Astrocyte (in vitro differentiated cells and primary cell): ENCODE measurements around the gene ZNF444. TPM values are rescaled to one million over a fixed set of nuclear protein-coding genes. Genes with fewer than 3 reads are reported as not detected.

Experiments
- DNase-seq: peaks from one replicate; pipeline ENCODE4 v3.0.0-alpha.2; 2010; ENCODE audit warnings: low read depth
- FAIRE-seq: peaks from 2 replicates; lab custom pipeline; 2011; peaks lifted over from hg19 to GRCh38; lab: Jason Lieb, UNC
- H2AFZ ChIP-seq: 2 replicates; pipeline ENCODE4 v1.6.0; 2012; ENCODE audit warnings: low read depth, low read length, inconsistent platforms
- H3K27ac ChIP-seq: 2 replicates; pipeline ENCODE4 v1.5.1; 2011; ENCODE audit warnings: low read depth, low read length, inconsistent platforms
- H3K27me3 ChIP-seq: 2 replicates; pipeline ENCODE4 v1.6.0; 2011; ENCODE audit warnings: low read length, inconsistent platforms; ENCODE audit not compliant: insufficient read depth
- H3K36me3 ChIP-seq: 2 replicates; pipeline ENCODE4 v1.5.1; 2011; ENCODE audit warnings: low read length, inconsistent platforms; ENCODE audit not compliant: insufficient read depth
- H3K4me1 ChIP-seq: 2 replicates; pipeline ENCODE4 v1.5.1; 2011; ENCODE audit warnings: low read length, inconsistent platforms; ENCODE audit not compliant: insufficient read depth
- H3K4me2 ChIP-seq: 2 replicates; pipeline ENCODE4 v1.6.0; 2012; ENCODE audit warnings: low read length, inconsistent platforms
- H3K4me3 ChIP-seq: 2 replicates; pipeline ENCODE4 v1.5.1; 2011; ENCODE audit warnings: low read depth, mild to moderate bottlenecking, low read length, inconsistent platforms; ENCODE audit not compliant: insufficient read depth
- H3K79me2 ChIP-seq: 2 replicates; pipeline ENCODE4 v1.6.0; 2012; ENCODE audit warnings: mild to moderate bottlenecking, low read length, inconsistent platforms; ENCODE audit not compliant: insufficient read depth
- H3K9ac ChIP-seq: 2 replicates; pipeline ENCODE4 v1.6.0; 2012; ENCODE audit warnings: mild to moderate bottlenecking, low read length, inconsistent platforms
- H3K9me3 ChIP-seq: 2 replicates; pipeline ENCODE4 v1.5.1; 2012; ENCODE audit warnings: low read depth, mild to moderate bottlenecking, low read length, inconsistent platforms; ENCODE audit not compliant: insufficient read depth
- H4K20me1 ChIP-seq: 2 replicates; pipeline ENCODE4 v1.6.0; 2012; ENCODE audit warnings: low read length, inconsistent platforms; ENCODE audit not compliant: insufficient read depth
- H3K27ac Mint-ChIP-seq: one replicate; pipeline ENCODE4 v1.8.0; 2021; ENCODE audit warnings: mild to moderate bottlenecking, mixed read lengths; ENCODE audit not compliant: unreplicated experiment
- H3K27me3 Mint-ChIP-seq: one replicate; pipeline ENCODE4 v1.8.0; 2021; ENCODE audit warnings: low read depth, mixed read lengths; ENCODE audit not compliant: unreplicated experiment
- H3K36me3 Mint-ChIP-seq: one replicate; pipeline ENCODE4 v1.8.0; 2021; ENCODE audit warnings: low read depth, mixed read lengths; ENCODE audit not compliant: unreplicated experiment
- H3K4me1 Mint-ChIP-seq: one replicate; pipeline ENCODE4 v1.8.0; 2021; ENCODE audit warnings: low read depth, mixed read lengths; ENCODE audit not compliant: unreplicated experiment
- H3K4me3 Mint-ChIP-seq: one replicate; pipeline ENCODE4 v1.8.0; 2021; ENCODE audit warnings: mild to moderate bottlenecking, moderate library complexity, mixed read lengths; ENCODE audit not compliant: unreplicated experiment
- H3K9me3 Mint-ChIP-seq: one replicate; pipeline ENCODE4 v1.8.0; 2021; ENCODE audit warnings: mild to moderate bottlenecking, mixed read lengths; ENCODE audit not compliant: unreplicated experiment
- CTCF ChIP-seq: IDR thresholded peaks from 2 replicates; pipeline ENCODE4 v1.5.1; 2011; ENCODE audit warnings: low read depth, mild to moderate bottlenecking, inconsistent platforms, low read length, moderate library complexity; ENCODE audit not compliant: insufficient read depth
- EZH2 ChIP-seq: IDR thresholded peaks from 2 replicates; pipeline ENCODE4 v1.6.1; 2012; ENCODE audit warnings: mild to moderate bottlenecking, low read length, inconsistent platforms; ENCODE audit not compliant: insufficient read depth
- total RNA-seq: library from RNA; stranded (reverse); gene quantifications from 2 replicates; pipeline ENCODE4 v1.2.1, GENCODE V29; 2021

The ZNF444 gene
- total RNA-seq, 1 donor from 2014 or later = 34.7 TPM

- peaks cover 21% of the 10 kb centered on the region for H3K27me3 Mint-ChIP-seq
- H3K9me3 Mint-ChIP-seq = no peaks in the 10 kb centered on the region
- Histone ChIP-seq H3K79me2 (no peaks in the 10 kb centered on the region), H3K27me3 (no peaks in the 10 kb centered on the region), H4K20me1 (no peaks in the 10 kb centered on the region), H3K4me3 (no peak overlapping the region), H3K36me3 (no peaks in the 10 kb centered on the region), H3K4me2 (no peak overlapping the region), H3K9ac (no peak overlapping the region), H3K4me1 (no peaks in the 10 kb centered on the region), H3K27ac (no peak overlapping the region), H2AFZ (no peak overlapping the region), H3K9me3 (no peaks in the 10 kb centered on the region)
- H3K4me3 Mint-ChIP-seq = no peak overlapping the region
- no peak overlapping the region for H3K27ac Mint-ChIP-seq
- TF ChIP-seq CTCF (no peak), EZH2 (no peak)
- DNase-seq (no peak), FAIRE-seq (no peak)
- no peaks in the 10 kb centered on the region for H3K36me3 Mint-ChIP-seq
- no peaks in the 10 kb centered on the region for H3K4me1 Mint-ChIP-seq
Measured at GRCh38 chr19:56176881-56177280, 35.8 kb downstream of the ZNF444 start.

- peaks cover 28% of the 10 kb centered on the region for H3K27me3 Mint-ChIP-seq
- no peaks in the 10 kb centered on the region for H3K9me3 Mint-ChIP-seq
- H3K27me3 ChIP-seq = no peaks in the 10 kb centered on the region
Measured at GRCh38 chr19:56177564-56178243, 36.6 kb downstream of the ZNF444 start.

More at GRCh38 chr19:56177564-56178243, 36.6 kb downstream of the ZNF444 start:
- Histone ChIP-seq H3K4me1 (no peaks in the 10 kb centered on the region), H3K36me3 (no peaks in the 10 kb centered on the region), H3K79me2 (no peaks in the 10 kb centered on the region), H3K9ac (no peak overlapping the region), H3K4me3 (no peak overlapping the region), H3K27ac (no peak overlapping the region), H4K20me1 (no peaks in the 10 kb centered on the region), H3K9me3 (no peaks in the 10 kb centered on the region), H3K4me2 (no peak overlapping the region), H2AFZ (no peak overlapping the region)
- no peaks in the 10 kb centered on the region for H3K36me3 Mint-ChIP-seq
- H3K4me1 Mint-ChIP-seq = no peaks in the 10 kb centered on the region
- no peak overlapping the region for H3K4me3 Mint-ChIP-seq
- no peak overlapping the region for H3K27ac Mint-ChIP-seq
- FAIRE-seq (no peak), DNase-seq (no peak)
- TF ChIP-seq EZH2 (no peak), CTCF (no peak)
